Mammary epithelial cell (primary cell): Measurements from ENCODE around the gene SFMBT2.

Experiments
- CTCF ChIP-seq, 2 donors: IDR thresholded peaks in 1 of 2; conservative IDR thresholded peaks in 1 of 2; 2 replicates each; pipeline ENCODE4 v1.5.1; 2011 to 2012; ENCODE audit warnings: inconsistent platforms in 2 of 2, low read length in 2 of 2, mild to moderate bottlenecking in 2 of 2, control low read depth in 1 of 2, low read depth in 1 of 2; ENCODE audit not compliant: insufficient read depth in 1 of 2; ENCODE audit errors: extremely low read depth in 1 of 2
- EZH2 ChIP-seq: IDR thresholded peaks from 2 replicates; pipeline ENCODE4 v1.6.1; 2012; ENCODE audit warnings: low read length, inconsistent platforms, borderline replicate concordance

- TF ChIP-seq CTCF (conservative IDR thresholded peaks at IDR 0.05 in 1 of 2, IDR thresholded peaks at IDR 0.05 in 1 of 2; ENCODE audit: extremely low read depth in 1 of 2, insufficient read depth in 1 of 2, low read depth in 1 of 2, low read length in 2 of 2) (no peak), EZH2 (no peak)
Measured at GRCh38 chr10:7245505-7245904, 165.3 kb downstream of the SFMBT2 start.
